Superior temporal gyrus (tissue), 1 donor: ENCODE data around the gene MRGPRE.

Experiments used
- DNase-seq: peaks from one replicate; pipeline ENCODE4 v3.0.0-alpha.2; 2016; ENCODE audit errors: extremely low spot score

Gene MRGPRE

DNA sequence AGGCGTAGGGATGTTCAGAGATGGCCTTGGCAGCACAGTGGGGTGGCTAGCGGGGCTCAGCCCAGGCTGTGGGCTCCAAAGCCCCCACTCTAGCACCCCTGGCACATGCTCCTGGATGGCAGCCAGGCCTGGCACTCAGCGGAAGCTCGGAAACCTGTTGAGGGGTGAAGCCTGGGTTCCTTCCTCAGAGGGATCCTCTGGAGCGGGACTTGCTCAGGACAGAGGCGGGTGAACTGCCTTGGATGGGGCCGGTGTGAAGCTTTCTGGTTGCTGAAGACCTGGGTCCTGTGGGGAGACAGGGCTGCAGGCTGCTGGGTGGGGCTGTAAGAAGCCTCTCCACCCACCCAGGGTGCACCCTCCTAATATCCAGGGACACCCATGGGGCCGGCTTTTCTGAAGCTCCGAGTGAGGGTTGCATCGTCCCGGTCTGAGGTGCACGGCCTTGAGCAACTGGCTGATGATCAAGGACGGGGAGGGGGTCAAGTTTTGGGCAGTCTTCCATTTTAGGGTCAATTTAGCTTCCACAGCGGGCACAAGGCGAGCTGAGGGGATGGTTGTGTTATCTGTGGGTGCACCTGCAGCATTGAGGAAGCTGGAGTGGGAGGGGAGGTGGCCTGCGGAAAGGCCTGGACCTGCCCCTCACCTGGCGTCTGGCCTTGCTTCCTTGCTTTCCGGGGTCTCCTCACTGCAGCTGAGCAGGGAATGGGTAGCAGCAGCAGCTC is 5.2 kb downstream of the MRGPRE start:
- no peak for DNase-seq

GRCh38 chr11:3225826-3226750 is 6.1 kb downstream of the MRGPRE start:
- no peak for DNase-seq

- no peak for DNase-seq
Measured at GRCh38 chr11:3225159-3225758, 7.0 kb downstream of the MRGPRE start.

DNA sequence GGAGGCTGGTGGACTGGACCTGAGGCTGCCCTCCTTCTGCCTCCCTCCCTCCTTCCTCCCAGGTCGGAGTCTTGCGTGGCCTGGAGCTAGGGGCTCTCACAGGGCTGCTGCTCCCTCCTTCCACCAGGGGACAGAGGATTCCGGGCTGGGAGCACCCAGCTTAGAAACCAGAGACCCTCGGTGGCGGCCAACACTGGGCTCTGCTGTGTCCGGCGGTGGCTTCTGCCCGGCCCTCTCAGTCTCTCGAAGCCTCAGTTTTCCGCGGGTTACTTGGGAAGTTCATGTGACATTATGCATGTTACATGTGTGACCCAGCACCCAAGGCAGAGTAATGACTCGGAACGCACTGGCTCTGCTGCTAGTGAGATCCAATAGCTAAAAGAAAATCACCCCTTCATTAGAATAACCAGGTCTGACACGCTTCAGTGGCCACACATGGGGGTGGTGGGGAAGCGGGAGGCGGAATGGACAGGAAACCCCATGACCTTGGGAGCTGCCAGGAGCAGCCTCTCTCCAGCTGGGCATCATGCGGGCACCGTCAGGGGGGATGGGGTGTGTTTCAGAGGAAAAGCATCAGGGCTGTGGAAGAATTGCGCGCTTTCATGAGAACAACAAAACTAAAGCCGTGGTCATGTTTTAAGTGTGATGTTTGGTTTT is 7.7 kb downstream of the MRGPRE start:
- DNase-seq = no peak

DNA sequence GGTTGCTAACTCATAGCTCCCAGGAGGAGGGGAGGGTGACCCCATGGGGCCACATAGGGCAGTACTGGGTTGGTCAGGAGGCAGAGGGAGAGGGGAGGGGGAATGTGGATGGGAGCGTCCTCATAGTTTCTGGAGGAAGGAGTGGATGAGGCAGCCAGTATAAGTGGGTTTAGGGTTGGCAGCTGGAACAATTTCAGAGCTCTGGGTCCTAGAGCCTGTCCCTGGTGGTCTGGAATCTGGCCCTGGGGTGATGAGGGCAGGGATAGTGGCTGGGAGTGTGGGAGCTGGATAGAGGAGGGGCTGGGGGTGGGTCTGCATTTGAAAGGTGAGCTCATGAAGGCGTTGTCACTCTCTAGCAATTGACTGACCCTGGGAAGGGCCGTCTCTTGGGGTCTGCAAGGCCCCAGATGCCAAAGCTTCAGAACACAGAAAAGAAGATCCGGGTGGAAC is 8.3 kb downstream of the MRGPRE start:
- DNase-seq = no peak

DNA sequence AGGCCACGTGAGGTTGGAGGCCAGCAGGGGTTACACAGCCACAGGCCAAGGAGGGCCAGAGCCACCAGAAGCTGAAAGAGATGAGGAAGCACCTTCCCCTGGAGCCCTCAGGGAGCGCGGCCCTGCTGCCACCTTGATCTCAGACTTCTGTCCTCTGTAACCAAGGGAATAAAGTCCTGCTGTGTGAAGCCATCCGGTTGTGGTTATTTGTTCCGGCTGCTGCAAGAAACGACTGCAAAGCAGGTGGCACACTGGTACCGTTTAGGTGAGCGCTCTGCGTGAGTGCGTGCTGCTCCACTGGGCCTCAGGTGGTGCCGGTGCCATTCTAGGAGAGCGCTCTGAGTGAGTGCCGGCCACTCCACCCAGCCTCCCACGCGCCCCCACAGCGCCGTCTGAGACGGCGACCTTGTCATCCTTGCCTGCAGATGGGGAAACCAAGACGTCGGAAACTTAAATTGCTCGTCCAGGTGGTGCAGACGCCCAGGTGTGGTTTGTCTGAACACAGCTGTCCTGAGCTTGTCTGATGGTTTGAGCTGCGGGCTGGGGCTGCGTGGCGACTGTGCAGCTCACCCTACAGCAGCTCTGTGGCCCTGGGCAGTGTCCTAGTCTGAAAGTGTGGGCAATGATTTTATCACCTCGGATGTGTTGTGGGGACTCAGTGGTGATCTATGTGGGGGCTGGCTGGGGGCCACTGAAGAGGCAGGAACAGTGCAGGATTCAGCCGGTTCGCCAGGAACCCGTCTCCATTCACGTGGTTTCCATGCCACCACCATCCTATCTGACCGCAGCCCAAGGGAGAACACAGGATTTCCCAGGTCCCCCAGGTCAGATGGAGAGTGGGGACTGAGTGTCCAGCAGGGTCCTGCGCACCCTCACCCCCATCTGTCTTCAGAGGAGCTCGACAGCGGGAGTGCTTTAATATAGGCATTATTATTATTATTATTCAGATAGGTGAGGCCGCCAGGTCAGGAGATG is 9.0 kb downstream of the MRGPRE start:
- DNase-seq = no peak

- DNase-seq = no peak
Measured at GRCh38 chr11:3222003-3222855, 10.0 kb downstream of the MRGPRE start.

GRCh38 chr11:3221408-3222002 is 10.7 kb downstream of the MRGPRE start:
- no peak for DNase-seq

- no peak for DNase-seq
Measured at GRCh38 chr11:3220521-3221407, 11.5 kb downstream of the MRGPRE start.

DNA sequence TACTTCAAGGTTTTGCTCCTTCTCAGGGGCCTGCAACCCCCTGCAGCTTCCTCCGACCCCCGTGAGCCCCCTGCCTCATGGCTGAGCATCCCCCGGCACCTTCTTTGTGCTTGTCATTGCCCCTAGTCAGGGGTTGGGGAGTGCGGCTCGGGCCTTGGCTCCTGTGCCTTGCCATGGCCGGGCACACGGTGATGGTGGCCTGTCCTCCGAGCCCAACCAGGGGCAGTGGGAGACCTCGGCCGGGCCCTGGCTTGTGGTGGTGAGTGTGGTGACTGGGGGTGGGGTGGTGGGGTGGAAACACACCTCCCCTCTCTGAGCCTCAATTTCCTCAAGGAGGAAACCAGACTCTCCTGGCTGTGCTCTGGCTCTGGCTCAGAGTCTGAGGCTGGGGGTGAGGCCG is 12.1 kb downstream of the MRGPRE start:
- no peak for DNase-seq

DNA sequence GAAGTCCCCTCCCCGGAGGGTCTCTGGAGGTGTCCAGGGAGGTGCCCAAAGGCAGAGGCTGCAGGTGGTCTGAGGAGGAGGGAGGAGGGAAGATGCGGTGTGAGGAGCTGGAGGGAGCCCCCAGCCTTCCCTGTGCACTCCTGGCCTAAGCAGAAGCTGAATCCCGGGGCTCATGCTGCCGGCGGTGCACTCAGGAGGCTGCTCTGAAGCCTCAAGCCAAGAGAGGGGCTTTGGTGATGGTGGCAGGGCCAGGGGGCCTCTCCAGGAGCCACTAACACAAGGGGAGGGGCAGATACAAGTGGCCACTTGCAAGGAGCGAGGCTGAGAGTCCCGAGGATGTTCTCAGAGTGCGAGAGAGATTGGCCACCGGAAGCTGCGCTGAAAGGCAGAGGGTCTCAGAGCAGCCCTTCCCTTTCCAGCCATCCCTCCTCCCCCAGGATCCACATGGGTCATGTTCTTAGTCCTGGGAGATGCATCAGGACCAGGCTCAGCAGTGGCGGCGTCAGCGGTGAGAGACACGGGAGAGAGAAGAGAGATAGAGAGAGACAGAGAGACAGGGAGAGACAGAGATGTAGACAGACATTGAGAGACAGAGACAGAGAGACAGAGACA is 12.8 kb downstream of the MRGPRE start:
- no peak for DNase-seq

- no peak for DNase-seq
Measured at GRCh38 chr11:3218483-3219280, 13.5 kb downstream of the MRGPRE start, which contains the start of gene MRGPRG. Gene MRGPRG, minus strand, starts transcription at chr11:3218813. Its CDS starts 0 bp downstream, at chr11:3218813.

GRCh38 chr11:3217818-3218482 is 14.3 kb downstream of the MRGPRE start:
- DNase-seq = no peak

GRCh38 chr11:3216027-3216525 is 16.1 kb downstream of the MRGPRE start:
- DNase-seq = no peak

- no peak for DNase-seq
Measured at GRCh38 chr11:3215346-3216026, 16.7 kb downstream of the MRGPRE start.

GRCh38 chr11:3214420-3214699 is 17.9 kb downstream of the MRGPRE start:
- no peak for DNase-seq
